Peyer's patch (tissue), 4 donors: ENCODE measurements around the gene NRXN3.

Source experiments
- CTCF ChIP-seq, 6 experiments: fragments of 450-650 bp in 4 of 6; fragments of 200-600 bp in 2 of 6; sonication (generic) in 1 of 6; IDR thresholded peaks; one replicate each; pipeline ENCODE4 v1.5.1; 2017 to 2019; ENCODE audit warnings: antibody characterized with exemption in 6 of 6, mild to moderate bottlenecking in 3 of 6, moderate library complexity in 1 of 6
- POLR2A ChIP-seq, 2 donors: fragments of 450-650 bp; IDR thresholded peaks; one replicate each; pipeline ENCODE4 v1.5.1; 2017; ENCODE audit warnings: antibody characterized with exemption in 2 of 2, mild to moderate bottlenecking in 2 of 2, moderate library complexity in 2 of 2

- TF ChIP-seq CTCF (IDR thresholded peaks at IDR 0.05) (no peak), POLR2A (IDR thresholded peaks at IDR 0.05) (no peak)
Observed at GRCh38 chr14:79680087-79680486, 1509.9 kb downstream of the NRXN3 start.
